ENCODE measurements around the gene TNS3. TPM values are rescaled to one million over a fixed set of nuclear protein-coding genes. Genes with fewer than 3 reads are reported as not detected.
A peak's percentile ranks its signal among the peaks of the same experiment; 100 is the strongest.

Gene TNS3
- total and polyA plus RNA-seq, 2 of the 13 experiments (the other 11 are each of a cell fraction or from before 2014, with no cell fraction given): 52.9 to 55.7 TPM

GRCh38 chr7:47581438-47581803 is 490 bp downstream of the TNS3 start (continued):
- TF ChIP-seq, protein P1, sequence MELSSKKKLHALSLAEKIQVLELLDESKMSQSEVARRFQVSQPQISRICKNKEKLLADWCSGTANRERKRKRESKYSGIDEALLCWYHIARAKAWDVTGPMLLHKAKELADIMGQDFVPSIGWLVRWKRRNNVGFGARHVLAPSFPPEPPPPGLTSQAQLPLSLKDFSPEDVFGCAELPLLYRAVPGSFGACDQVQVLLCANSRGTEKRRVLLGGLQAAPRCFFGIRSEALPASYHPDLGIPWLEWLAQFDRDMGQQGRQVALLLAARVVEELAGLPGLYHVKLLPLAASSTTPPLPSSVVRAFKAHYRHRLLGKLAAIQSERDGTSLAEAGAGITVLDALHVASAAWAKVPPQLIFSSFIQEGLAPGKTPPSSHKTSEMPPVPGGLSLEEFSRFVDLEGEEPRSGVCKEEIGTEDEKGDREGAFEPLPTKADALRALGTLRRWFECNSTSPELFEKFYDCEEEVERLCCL (CRISPR knock-in tag; IDR thresholded peaks at IDR 0.05; ENCODE audit: borderline replicate concordance): no peak
- 0 out of 2 replicates have a peak, but pooled peaks have one; percentile 46 for TF ChIP-seq POGK (CRISPR knock-in tag; conservative IDR thresholded peaks at IDR 0.05)
- TF ChIP-seq, protein P2, sequence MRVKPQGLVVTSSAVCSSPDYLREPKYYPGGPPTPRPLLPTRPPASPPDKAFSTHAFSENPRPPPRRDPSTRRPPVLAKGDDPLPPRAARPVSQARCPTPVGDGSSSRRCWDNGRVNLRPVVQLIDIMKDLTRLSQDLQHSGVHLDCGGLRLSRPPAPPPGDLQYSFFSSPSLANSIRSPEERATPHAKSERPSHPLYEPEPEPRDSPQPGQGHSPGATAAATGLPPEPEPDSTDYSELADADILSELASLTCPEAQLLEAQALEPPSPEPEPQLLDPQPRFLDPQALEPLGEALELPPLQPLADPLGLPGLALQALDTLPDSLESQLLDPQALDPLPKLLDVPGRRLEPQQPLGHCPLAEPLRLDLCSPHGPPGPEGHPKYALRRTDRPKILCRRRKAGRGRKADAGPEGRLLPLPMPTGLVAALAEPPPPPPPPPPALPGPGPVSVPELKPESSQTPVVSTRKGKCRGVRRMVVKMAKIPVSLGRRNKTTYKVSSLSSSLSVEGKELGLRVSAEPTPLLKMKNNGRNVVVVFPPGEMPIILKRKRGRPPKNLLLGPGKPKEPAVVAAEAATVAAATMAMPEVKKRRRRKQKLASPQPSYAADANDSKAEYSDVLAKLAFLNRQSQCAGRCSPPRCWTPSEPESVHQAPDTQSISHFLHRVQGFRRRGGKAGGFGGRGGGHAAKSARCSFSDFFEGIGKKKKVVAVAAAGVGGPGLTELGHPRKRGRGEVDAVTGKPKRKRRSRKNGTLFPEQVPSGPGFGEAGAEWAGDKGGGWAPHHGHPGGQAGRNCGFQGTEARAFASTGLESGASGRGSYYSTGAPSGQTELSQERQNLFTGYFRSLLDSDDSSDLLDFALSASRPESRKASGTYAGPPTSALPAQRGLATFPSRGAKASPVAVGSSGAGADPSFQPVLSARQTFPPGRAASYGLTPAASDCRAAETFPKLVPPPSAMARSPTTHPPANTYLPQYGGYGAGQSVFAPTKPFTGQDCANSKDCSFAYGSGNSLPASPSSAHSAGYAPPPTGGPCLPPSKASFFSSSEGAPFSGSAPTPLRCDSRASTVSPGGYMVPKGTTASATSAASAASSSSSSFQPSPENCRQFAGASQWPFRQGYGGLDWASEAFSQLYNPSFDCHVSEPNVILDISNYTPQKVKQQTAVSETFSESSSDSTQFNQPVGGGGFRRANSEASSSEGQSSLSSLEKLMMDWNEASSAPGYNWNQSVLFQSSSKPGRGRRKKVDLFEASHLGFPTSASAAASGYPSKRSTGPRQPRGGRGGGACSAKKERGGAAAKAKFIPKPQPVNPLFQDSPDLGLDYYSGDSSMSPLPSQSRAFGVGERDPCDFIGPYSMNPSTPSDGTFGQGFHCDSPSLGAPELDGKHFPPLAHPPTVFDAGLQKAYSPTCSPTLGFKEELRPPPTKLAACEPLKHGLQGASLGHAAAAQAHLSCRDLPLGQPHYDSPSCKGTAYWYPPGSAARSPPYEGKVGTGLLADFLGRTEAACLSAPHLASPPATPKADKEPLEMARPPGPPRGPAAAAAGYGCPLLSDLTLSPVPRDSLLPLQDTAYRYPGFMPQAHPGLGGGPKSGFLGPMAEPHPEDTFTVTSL (CRISPR knock-in tag; IDR thresholded peaks at IDR 0.05; ENCODE audit: borderline replicate concordance): no peak
- peak; percentile 22; the same call in 1 of the 2 replicates for TF ChIP-seq ZNF543 (CRISPR knock-in tag; IDR thresholded peaks at IDR 0.05)
- 0 out of 2 replicates have a peak, but pooled peaks have one; percentile 29 for TF ChIP-seq THAP8 (CRISPR knock-in tag; IDR thresholded peaks at IDR 0.05; ENCODE audit: borderline replicate concordance)
- 0 out of 2 replicates have a peak, but pooled peaks have one; percentile 3 for TF ChIP-seq GATAD2A (CRISPR knock-in tag; IDR thresholded peaks at IDR 0.05)
- no peak for TF ChIP-seq WIZ (CRISPR knock-in tag; IDR thresholded peaks at IDR 0.05)
- TF ChIP-seq HOXA5 (CRISPR knock-in tag; IDR thresholded peaks at IDR 0.05): 0 out of 2 replicates have a peak, but pooled peaks have one; percentile 9
- TF ChIP-seq NONO (IDR thresholded peaks at IDR 0.05): no peak
- 0 out of 2 replicates have a peak, but pooled peaks have one; percentile 22 for TF ChIP-seq NONO (CRISPR knock-in tag; conservative IDR thresholded peaks at IDR 0.05)
- no peak for TF ChIP-seq MLLT10 (CRISPR knock-in tag; IDR thresholded peaks at IDR 0.05)
- no peak for TF ChIP-seq ZBTB33 (CRISPR knock-in tag; IDR thresholded peaks at IDR 0.05)
- TF ChIP-seq ZNF33A (CRISPR knock-in tag; IDR thresholded peaks at IDR 0.05; ENCODE audit: borderline replicate concordance): no peak

All from HepG2 (cell line).